ENCODE data around the gene GLTP.

DNA sequence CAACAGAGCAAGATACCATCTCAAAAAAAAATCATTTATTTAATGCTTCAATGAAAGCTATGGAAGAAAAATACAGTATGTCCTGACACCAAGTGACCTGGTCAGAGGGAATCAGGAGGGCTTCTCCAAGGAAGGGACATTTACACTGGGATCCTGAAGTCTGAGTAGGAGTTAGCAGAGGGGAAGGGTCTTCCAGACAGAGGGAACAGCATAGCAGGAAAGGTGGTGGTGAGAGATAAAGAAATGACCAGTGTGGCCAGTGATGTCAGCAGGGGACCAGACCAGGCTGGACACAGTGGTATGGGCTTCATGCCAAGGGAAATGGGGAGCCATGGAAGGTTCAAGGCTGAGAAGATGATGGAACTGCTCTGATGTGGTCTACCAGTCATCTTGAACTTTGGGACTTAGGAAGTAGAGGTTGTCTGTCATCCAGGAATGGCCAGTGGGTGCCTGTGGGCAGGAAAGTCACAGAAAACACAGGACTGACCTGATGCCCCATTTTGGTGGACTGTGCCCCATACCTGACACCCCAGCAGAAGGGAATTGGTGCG is 11.9 kb upstream of the GLTP start:
- TF ChIP-seq, protein P1, sequence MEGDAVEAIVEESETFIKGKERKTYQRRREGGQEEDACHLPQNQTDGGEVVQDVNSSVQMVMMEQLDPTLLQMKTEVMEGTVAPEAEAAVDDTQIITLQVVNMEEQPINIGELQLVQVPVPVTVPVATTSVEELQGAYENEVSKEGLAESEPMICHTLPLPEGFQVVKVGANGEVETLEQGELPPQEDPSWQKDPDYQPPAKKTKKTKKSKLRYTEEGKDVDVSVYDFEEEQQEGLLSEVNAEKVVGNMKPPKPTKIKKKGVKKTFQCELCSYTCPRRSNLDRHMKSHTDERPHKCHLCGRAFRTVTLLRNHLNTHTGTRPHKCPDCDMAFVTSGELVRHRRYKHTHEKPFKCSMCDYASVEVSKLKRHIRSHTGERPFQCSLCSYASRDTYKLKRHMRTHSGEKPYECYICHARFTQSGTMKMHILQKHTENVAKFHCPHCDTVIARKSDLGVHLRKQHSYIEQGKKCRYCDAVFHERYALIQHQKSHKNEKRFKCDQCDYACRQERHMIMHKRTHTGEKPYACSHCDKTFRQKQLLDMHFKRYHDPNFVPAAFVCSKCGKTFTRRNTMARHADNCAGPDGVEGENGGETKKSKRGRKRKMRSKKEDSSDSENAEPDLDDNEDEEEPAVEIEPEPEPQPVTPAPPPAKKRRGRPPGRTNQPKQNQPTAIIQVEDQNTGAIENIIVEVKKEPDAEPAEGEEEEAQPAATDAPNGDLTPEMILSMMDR (IDR thresholded peaks at IDR 0.05; ENCODE audit: low read depth, low read length) = no peak
- TF ChIP-seq POLR2A (IDR thresholded peaks at IDR 0.05; ENCODE audit: extremely low read depth, insufficient read length) = no peak

Data from NB4 (cell line).